ENCODE results near the gene EEF1AKMT3.
"Not testable (repeated sequence)": the region's sequence is repeated elsewhere in the genome, so short reads cannot be mapped to it uniquely, and the experiment has no call there.

Gene EEF1AKMT3

DNA sequence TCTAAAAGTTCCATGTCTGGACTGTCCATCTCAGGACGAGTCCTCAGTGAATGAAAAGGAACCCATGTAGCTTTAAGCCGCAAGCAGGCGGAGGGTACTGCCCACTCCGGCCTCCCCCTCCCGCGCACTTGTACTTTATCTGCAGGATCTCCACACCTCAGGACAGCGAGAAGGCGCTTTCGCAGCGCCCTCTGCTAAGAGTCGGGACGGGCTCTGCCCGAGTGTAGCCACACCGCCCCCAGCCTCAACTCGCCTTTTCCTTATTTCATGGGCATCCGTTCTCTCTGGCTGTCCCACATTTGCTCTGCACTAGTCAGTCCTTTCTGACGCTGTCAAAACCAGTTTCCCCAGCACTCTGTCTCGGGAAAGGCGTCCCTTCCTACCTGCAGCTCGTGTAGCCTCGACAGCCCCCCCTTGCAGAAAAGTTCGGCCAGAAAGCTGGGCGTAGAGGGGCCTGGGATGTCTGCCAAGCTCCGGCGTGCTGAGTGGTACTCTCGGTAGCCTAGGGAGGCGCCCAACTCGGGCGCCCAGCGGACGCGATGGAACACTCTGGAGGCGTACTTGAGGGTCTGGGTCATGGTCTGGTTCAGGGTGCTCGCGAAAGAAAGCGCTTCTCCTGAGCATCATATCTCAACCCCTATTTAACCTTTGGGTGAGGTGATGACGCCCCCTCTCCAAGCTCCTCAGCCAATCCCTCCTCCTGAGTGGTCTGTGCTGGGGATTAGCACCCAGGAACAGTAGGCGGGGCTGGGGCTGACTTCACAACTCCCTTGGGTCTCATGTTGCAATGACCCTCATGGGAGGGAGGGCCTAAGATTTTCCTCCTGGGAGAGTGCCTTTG lies 5.7 kb upstream of the EEF1AKMT3 start, which contains the start of gene CYP27B1:
CYP27B1 (minus strand) TSS at position 615 of the 841 bp plus-strand sequence; CDS start at position 578, 37 bp downstream.
- FAIRE-seq: no peak

- no peak for FAIRE-seq
Observed at GRCh38 chr12:57767305-57767698, 5.1 kb upstream of the EEF1AKMT3 start.

- FAIRE-seq: no peak
Observed at GRCh38 chr12:57767876-57768275, 4.5 kb upstream of the EEF1AKMT3 start.

DNA sequence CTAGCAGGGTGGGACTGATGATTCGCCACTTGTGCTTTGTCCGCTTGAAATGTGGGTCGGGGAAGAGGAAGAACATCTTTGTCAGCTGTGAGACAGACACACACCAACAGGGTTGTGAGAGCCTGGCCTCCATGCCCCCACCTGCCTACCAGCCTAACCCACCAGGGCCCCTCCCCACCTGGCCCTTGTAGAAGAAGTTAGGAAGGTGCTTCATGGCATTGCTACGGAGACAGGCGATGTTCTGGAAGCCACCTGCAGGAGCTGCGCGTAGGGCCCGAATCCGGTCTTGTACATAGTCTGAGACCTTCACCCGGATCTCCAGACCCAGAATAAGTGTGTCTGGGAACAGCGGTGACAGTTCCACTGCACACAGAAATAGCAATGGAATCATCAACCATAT lies 2.8 kb upstream of the EEF1AKMT3 start:
- FAIRE-seq: no peak

GRCh38 chr12:57770734-57771133 lies 1.7 kb upstream of the EEF1AKMT3 start:
- FAIRE-seq: no peak

DNA sequence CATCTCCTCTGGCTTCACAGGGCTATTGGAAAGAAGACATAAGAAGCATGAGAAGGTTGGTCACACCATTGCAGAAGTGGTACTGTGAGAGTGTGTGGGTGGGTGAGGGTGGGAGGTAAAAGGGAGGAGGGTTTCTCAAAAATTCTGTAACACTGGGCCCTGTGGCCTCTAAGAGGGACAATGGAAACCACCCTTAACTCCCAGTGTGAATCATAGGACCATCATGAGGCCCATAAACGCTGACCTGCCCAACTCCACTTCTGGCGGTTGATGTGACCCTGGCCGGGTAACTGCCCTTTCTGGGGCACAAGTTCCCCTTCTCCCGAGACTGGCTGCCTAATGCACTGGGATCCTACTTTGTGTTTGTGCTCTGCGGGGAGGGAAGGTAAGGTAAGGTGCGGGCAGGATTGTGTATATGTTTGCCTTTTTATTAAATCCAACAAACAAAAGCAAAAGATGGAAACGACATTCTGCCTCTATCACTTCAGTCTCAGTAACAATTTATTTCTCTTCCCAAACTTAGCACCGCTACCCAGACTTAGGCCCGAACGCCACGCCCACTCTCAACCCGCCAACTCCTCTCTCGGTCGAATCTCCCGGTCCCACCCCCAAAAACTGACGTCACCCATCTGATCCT lies 1.1 kb upstream of the EEF1AKMT3 start:
- FAIRE-seq: no peak

- FAIRE-seq: no peak
Observed at GRCh38 chr12:57771873-57772428, 463 bp upstream of the EEF1AKMT3 start, which contains the start of gene METTL1. Gene METTL1, minus strand, starts transcription at chr12:57772105. Its CDS starts 22 bp downstream, at chr12:57772083.

DNA sequence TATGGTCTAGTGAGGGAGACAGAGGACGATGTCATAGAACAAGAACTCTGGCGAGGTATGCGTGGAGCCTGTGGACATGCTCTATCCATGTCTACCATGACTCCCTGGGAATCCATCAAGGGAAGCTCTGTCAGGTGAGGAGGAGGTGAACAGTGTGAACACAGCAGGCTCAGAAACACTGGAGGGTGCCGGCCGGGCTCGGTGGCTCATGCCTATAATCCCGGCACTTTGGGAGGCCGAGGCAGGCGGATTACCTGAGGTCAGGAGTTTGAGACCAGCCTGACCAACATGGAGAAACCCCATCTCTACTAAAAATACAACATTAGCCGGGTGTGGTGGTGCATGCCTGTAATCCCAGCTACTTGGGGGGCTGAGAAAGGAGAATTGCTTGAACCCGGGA lies 2.2 kb downstream of the EEF1AKMT3 start:
- FAIRE-seq: not testable (repeated sequence)

DNA sequence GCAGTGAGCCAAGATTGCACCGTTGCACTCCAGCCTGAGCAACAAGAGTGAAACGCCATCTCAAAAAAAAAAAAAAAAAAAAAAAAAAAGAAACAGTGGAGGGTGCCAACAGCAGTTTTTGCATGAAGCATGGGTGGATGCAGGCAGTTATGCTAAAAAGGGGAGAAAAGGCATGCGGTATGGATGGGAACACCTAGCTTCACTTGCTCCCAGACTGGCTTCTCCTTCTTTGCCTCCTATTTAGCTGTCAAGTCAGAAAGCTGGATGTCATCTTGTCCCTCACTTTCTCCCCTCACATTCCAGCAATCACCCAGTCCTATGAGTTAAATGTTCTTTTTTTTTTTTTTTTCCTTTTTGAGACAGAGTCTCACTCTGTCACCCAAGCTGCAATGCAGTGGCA lies 2.6 kb downstream of the EEF1AKMT3 start:
- FAIRE-seq: no peak

DNA sequence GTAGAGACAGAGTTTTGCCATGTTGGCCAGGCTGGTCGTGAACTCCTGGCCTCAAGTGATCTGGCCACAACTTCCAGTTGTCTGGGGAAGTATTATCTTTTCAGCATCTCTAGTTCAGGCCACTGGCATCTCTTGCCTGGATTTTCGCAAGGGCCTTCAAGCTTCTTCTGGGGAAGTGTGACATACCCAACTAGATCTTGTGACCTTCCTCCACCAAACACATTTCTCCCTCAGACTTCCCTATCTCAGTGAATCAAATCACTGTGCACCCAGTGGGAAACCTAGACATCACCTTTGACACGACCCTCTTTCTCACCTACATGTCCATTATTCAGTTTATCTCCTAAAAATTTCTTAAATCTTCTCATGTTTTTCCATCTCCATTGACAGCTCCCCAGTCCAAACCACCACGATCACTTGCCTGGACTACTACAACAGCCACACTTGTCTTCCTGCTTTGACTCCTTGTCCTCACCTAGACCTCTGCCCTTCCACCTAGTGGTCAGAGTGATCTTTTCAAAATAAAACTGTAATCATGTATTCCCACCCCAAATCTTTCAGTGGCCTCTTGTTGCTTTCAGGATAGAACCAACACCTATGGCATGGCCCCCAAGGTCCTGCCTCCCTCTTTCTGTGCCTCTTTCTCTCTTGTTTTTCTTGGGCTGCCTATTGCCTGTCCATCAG lies 3.3 kb downstream of the EEF1AKMT3 start:
- no peak for FAIRE-seq

DNA sequence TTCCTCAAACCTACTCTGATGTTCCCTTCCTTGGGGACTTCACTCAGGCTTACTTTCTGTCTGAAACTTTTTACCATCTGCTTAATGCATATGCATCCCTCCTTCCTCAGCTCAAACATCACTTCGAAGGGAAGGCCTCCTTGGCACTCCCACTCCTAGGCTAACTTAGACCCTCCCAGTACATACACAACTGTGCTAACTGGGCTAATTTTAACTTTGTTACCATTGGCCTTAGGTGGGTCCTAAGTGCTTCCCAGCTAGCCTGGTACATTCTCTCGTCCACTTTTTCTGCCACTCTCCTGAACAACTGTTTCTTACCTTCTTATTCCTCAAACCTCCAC lies 3.8 kb downstream of the EEF1AKMT3 start:
- no peak for FAIRE-seq

GRCh38 chr12:57777367-57777766 lies 5.0 kb downstream of the EEF1AKMT3 start:
- no peak for FAIRE-seq

- FAIRE-seq: no peak
Observed at GRCh38 chr12:57777911-57778310, 5.5 kb downstream of the EEF1AKMT3 start.

DNA sequence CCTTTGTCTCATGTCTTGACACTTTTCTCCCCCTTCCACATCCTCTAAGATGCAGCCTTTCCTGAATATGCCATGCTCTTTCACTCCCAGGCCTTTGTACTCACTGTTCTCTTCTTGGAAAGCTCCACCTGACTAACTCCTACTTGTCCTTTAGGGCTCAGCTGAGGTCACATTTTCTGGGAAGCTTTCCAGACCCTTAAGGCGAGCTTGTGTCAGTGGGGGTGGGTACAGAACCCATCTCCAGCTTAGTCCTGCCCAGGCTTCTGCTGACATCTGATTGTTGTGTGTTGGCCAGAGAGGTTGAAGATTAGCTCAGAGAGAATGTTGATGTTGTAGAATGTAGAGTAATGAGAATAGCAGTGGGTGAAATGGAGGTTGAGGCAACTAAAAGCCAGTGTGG lies 7.3 kb downstream of the EEF1AKMT3 start:
- no peak for FAIRE-seq

DNA sequence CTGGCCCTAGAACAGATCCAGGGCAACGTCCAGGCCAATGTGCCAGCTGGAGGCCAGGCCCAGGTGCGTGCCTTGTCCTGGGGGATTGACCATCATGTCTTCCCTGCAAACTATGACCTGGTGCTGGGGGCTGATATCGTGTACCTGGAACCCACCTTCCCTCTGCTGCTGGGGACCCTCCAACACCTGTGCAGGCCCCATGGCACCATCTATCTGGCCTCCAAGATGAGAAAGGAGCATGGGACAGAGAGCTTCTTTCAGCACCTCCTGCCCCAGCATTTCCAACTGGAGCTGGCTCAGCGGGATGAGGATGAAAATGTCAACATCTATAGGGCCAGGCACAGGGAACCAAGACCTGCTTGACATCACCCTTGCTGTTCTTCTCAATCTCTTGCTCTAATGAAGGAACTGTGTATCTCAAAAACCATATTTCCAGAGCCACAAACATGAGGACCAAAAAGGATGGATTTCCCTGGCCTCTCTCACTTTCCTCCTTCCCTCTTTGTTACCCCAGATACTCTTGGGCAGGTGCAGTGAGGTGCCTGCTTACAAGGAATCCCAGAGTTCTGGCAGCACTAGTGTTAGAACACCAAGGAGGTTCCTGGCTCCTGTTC lies 8.0 kb downstream of the EEF1AKMT3 start:
- FAIRE-seq: no peak

GRCh38 chr12:57781244-57781643 lies 8.8 kb downstream of the EEF1AKMT3 start:
- FAIRE-seq: no peak

GRCh38 chr12:57781801-57782200 lies 9.4 kb downstream of the EEF1AKMT3 start:
- FAIRE-seq: no peak

DNA sequence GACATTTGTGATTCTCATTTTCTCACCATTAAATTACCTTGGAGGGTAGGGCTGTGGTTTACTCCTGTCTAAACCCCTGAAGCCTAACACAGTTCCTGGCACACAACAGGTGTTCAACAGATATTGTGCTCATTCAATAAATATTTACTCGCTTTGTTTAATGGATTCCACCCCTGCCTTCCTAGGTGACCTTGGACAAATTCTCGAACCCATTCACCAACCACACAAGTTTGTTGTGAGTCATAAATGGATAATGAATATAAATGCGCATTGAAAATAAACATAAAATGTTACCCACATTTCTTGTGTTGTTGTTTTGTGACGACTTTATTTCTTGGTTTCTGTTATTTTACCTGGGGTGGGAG lies 9.8 kb downstream of the EEF1AKMT3 start:
- no peak for FAIRE-seq

DNA sequence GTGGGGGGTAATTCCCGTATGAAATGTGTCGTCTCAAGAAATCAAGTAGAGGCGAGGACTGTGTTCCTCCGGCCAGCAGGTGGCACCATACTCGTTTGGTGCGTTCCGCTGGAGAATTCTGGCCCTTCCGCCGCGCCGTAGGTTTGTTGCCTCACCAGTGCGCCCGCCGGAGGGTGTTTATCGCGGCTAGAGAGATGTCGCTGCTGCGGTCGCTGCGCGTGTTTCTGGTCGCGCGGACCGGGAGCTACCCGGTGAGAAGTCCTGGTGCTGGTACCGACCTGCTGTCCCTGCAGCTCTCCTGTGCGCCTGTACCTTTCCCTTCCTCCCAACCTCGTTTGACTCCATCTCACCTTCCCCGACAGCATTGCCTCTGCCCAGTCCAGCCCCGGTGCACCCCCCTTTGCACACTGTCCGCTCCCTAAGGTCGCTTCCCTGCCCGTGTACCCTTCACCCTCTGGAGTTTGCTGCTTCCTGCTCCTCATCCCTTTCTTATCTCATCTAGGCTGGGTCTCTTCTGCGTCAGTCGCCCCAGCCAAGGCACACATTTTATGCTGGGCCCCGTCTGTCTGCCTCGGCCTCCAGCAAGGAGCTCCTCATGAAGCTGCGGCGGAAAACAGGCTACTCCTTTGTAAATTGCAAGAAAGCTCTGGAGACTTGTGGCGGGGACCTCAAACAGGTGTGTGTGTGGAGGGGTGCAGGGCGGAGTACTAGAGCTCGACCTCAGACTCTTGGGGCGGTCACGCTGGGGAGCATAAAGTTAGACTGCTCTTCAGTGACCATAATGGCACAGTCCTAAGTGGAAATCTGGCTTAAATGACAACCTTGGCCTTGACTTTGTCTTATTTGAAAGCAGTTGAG lies 10.4 kb downstream of the EEF1AKMT3 start, which contains the start of gene TSFM:
TSFM (plus strand) TSS at position 180 of the 858 bp plus-strand sequence; CDS start at position 195, 15 bp downstream.
- FAIRE-seq: no peak

GRCh38 chr12:57783466-57783801 lies 11.0 kb downstream of the EEF1AKMT3 start:
- no peak for FAIRE-seq

GRCh38 chr12:57783861-57784260 lies 11.4 kb downstream of the EEF1AKMT3 start:
- no peak for FAIRE-seq

DNA sequence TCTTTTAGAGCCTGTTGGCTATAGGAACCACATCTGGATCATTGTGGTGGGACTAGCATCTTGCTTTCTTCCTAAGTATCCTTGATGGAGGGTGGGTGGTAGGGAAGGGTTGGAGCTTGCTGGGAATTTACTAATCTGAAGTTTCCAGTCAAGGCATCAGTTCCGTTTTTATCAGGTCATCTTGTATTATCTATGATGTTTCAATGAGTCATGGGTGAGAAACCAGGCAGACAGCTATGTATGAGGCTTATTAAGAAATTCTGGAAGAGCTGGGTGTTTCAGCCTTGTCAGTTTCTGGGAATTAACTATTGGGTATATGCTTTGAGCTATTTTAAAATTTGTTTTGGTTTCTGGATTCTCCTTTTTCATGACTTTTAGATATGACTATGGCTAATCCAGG lies 21.5 kb downstream of the EEF1AKMT3 start:
- FAIRE-seq: no peak
